GM19193 (cell line): ENCODE data around the gene TUBB.

Experiments used
- POLR2A ChIP-seq: IDR thresholded peaks from 4 replicates; pipeline ENCODE4 v1.6.1; 2011; ENCODE audit not compliant: insufficient read depth, insufficient read length; ENCODE audit errors: extremely low read depth

TUBB gene

GRCh38 chr6:30741789-30742315 is 21.7 kb downstream of the TUBB start:
- TF ChIP-seq POLR2A, result no peak

DNA sequence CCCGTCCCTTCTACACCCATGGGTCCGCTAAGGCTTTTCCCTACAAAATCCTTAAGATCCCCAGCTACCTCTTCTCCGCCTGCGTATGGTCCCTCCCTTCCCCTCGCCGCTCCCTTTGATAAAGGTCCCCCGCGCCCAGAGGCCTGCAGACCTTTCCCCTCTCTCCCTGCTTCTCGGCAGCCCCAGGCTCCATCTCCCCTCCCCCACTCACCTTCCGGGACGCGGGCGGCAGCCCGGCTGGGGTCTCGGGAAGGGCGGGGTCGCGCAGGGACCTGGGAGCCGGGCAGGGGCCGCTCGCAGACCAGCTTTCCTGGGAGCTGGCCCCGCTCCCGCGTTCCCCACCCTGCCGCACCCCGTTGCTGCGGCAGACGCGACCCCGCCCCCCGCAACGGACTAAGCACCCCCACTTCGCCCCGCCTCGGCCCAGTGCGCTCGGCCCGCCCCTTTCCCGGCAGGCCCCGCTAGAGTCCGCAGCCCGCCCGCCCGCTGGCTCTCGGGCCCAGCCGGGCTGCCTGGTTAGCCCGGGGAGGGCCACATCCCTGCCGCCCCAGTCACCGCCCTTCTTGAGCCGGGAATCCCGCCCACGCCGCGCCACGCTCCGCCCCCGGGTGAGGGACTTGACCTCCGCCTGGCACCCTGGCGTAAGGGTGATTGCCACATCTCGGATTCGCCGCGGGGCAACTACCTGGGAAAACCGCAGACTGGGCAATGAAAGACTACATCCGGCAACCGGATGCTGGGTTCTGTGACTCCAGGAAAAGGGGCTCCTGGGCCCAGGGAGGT is 22.4 kb downstream of the TUBB start, which contains the start of gene FLOT1:
FLOT1 (minus strand) TSS at position 372 of the 783 bp plus-strand sequence. CDS start 498 bp downstream, outside the sequence.
- peak; percentile 76 for TF ChIP-seq POLR2A

DNA sequence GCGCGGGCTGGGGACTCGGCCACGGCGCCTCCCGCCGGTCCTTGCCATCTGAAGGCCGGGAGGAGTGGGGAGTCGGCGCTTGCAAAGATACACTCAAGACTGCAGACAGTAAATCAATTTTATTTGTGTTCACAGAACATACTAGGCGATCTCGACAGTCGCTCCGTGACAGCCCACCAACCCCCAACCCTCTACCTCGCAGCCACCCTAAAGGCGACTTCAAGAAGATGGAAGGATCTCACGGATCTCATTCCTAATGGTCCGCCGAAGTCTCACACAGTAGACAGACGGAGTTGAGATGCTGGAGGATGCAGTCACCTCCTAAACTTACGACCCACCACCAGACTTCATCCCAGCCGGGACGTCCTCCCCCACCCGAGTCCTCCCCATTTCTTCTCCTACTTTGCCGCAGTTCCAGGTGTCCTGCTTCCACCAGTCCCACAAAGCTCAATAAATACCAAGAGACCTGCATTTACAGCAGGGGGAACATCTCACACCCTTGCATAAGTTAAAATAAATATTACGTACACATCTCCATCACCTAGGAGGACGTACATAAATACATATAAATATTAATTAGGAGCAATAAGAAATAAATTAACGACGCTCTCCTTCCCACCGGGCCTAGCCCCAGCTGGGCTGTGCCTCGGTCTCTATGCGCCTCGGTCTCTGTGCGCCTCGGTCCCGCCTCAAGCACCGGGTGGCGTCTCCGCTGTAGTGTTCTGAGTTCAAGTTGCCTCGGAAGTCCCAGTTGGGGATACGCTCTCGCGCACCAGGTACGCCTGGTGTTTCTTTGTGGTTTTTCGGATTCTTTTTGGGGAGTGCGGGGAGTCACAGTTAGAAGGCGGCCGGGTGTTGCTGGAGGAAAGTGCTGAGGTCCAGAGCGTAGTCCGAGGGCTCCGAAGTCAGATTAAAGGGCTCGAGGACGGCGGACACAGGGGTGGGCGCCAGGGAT is 23.2 kb downstream of the TUBB start:
- peak; percentile 38 for TF ChIP-seq POLR2A

GRCh38 chr6:30744054-30744805 is 24.1 kb downstream of the TUBB start, which contains the start of gene IER3:
IER3 (minus strand) TSS chr6:30744547; CDS start chr6:30744518, 29 bp downstream.
- peak; percentile 99 for TF ChIP-seq POLR2A

DNA sequence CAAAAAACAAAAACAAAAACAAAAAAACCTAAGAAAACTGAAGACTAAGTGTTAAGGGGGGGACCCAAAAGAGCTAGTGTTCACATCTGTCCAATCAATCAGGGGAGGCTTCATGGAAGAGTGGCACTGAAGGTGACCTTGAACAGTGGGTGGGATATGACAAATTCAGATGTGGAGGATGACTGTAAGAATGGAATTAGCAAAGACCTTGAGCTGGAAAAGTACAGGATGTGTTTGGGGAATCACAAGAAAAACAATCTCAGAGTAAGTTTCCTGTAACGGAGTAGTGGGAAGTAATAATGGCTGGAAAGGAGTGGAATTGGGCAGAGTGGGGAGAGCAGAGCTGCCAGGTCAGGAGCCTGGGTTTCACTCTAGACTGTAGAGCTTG is 27.1 kb downstream of the TUBB start:
- no peak for TF ChIP-seq POLR2A

- no peak for TF ChIP-seq POLR2A
These were observed 28.0 kb downstream of the TUBB start for GRCh38 chr6:30747902-30748769.

- no peak for TF ChIP-seq POLR2A
These were observed 28.8 kb downstream of the TUBB start for GRCh38 chr6:30748851-30749540.

- no peak for TF ChIP-seq POLR2A
These were observed 29.6 kb downstream of the TUBB start for GRCh38 chr6:30749554-30750378.

- TF ChIP-seq POLR2A, result no peak
These were observed 30.2 kb downstream of the TUBB start for GRCh38 chr6:30750379-30750668.

- TF ChIP-seq POLR2A, result no peak
These were observed 32.2 kb downstream of the TUBB start for GRCh38 chr6:30752157-30752927.

GRCh38 chr6:30754631-30755030 is 34.5 kb downstream of the TUBB start:
- no peak for TF ChIP-seq POLR2A

DNA sequence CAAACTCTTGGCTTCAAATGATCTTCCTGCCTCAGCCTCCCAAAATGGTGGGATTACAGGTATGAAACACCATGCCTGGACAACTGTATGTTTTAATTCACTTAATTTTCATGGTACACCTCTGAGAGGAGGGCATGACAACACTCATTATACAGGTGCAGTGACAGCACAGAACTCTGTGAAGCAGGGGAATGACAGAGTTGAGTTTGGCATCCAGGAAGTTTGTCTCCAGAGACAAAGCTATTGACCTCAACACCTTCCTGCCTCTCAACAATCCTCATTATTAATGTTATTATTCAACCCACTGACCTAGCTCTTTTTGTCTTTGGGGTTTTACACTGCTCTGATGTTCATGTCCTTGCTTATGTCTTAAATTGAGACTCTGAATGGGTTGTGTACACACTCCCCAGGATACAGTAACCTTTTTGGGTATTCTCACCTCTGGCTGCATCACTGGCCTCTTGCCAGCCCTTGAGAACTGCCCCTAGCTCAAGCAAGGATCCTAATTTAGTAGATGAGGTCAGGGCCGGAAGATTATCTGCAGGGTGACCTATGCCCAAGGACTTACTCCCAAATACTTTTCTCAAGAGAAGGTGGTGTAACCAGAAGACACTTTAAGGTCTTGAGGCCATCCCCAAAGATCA is 37.2 kb downstream of the TUBB start:
- no peak for TF ChIP-seq POLR2A
